A549 (cell line): ENCODE results near the gene UFM1.

Source experiments
- CBX2 ChIP-seq: fragments of 200-600 bp; sonication (generic); IDR thresholded peaks from 2 replicates; pipeline ENCODE4 v1.6.1; 2016; ENCODE audit warnings: low read depth, mild to moderate bottlenecking, borderline replicate concordance
- CHD2 ChIP-seq: fragments of 150-350 bp; IDR thresholded peaks from 2 replicates; pipeline ENCODE4 v1.6.1; 2014; ENCODE audit warnings: low read length; ENCODE audit not compliant: partially characterized antibody
- CTCF ChIP-seq: fragments of >200 bp; sonication (Bioruptor Twin); formaldehyde crosslinking; IDR thresholded peaks from 3 replicates; pipeline ENCODE4 v1.5.1; 2016
- ELK1 ChIP-seq: fragments of 150-350 bp; IDR thresholded peaks from 2 replicates; pipeline ENCODE4 v1.6.1; 2014; ENCODE audit warnings: low read depth, mild to moderate bottlenecking, low read length
- HDAC2 ChIP-seq: fragments of 200-600 bp; sonication (generic); IDR thresholded peaks from 2 replicates; pipeline ENCODE4 v1.6.1; 2016
- MAFK ChIP-seq: fragments of 450-650 bp; IDR thresholded peaks from 2 replicates; pipeline ENCODE4 v1.6.1; 2014; ENCODE audit not compliant: partially characterized antibody
- MAX ChIP-seq: IDR thresholded peaks from 2 replicates; pipeline ENCODE4 v1.6.1; 2012
- NR3C1 ChIP-seq: fragments of >200 bp; sonication (Bioruptor Twin); formaldehyde crosslinking; IDR thresholded peaks from 3 replicates; pipeline ENCODE4 v1.6.1; 2017
- PBX3 ChIP-seq: IDR thresholded peaks from 2 replicates; pipeline ENCODE4 v1.6.1; 2012
- POLR2A ChIP-seq: IDR thresholded peaks from 2 replicates; pipeline ENCODE4 v1.6.1; 2012; ENCODE audit warnings: mild to moderate bottlenecking, low read length
- RAD21 ChIP-seq, 2 experiments: fragments of >200 bp in 1 of 2; sonication (Bioruptor Twin) in 1 of 2; formaldehyde crosslinking in 1 of 2; IDR thresholded peaks in 1 of 2; conservative IDR thresholded peaks in 1 of 2; 2 replicates in 1 of 2; 3 replicates in 1 of 2; pipeline ENCODE4 v1.6.1; 2012 to 2018; ENCODE audit warnings: inconsistent platforms in 1 of 2
- REST ChIP-seq: fragments of 200-600 bp; sonication (generic); IDR thresholded peaks from 2 replicates; pipeline ENCODE4 v1.6.1; 2016; ENCODE audit warnings: antibody characterized with exemption, mild to moderate bottlenecking, moderate library complexity
- USF2 ChIP-seq: fragments of 450-650 bp; IDR thresholded peaks from 2 replicates; pipeline ENCODE4 v1.6.1; 2014; ENCODE audit warnings: antibody characterized with exemption

GRCh38 chr13:38334845-38335244 is 14.8 kb upstream of the UFM1 start:
- TF ChIP-seq ELK1 (no peak), CTCF (no peak), NR3C1 (no peak), POLR2A (no peak), MAX (no peak), RAD21 (conservative IDR thresholded peaks at IDR 0.05 in 1 of 2, IDR thresholded peaks at IDR 0.05 in 1 of 2) (no peak), REST (no peak), CHD2 (no peak), PBX3 (no peak), CBX2 (no peak), USF2 (no peak), HDAC2 (no peak), MAFK (no peak)
